GM19395 (cell line): ENCODE data around the gene ANKS1B.
"Not testable (repeated sequence)": the region's sequence is repeated elsewhere in the genome, so short reads cannot be mapped to it uniquely, and the experiment has no call there.

Experiments
- ATAC-seq: cut with Tn5 transposase; IDR thresholded peaks from one replicate; pipeline ENCODE4 v1.9.1; 2021; ENCODE audit warnings: mild to moderate bottlenecking, moderate library complexity; ENCODE audit not compliant: unreplicated experiment

The ANKS1B gene

GRCh38 chr12:99302874-99303273, 681.9 kb downstream of the ANKS1B start:
- no peak for ATAC-seq

- ATAC-seq: no peak
Observed at GRCh38 chr12:99287136-99287535, 697.6 kb downstream of the ANKS1B start.

- ATAC-seq: no peak
Observed at GRCh38 chr12:99284161-99284560, 700.6 kb downstream of the ANKS1B start.

GRCh38 chr12:99282624-99283023, 702.1 kb downstream of the ANKS1B start:
- no peak for ATAC-seq

GRCh38 chr12:99282086-99282485, 702.6 kb downstream of the ANKS1B start:
- ATAC-seq: no peak

- peak; percentile 66 for ATAC-seq
Observed at GRCh38 chr12:99281277-99281676, 703.5 kb downstream of the ANKS1B start.

GRCh38 chr12:99278899-99279298, 705.8 kb downstream of the ANKS1B start:
- ATAC-seq: no peak

GRCh38 chr12:99277591-99278379, 707.0 kb downstream of the ANKS1B start:
- ATAC-seq: no peak

- ATAC-seq: no peak
Observed at GRCh38 chr12:99271071-99271470, 713.7 kb downstream of the ANKS1B start.

- ATAC-seq: no peak
Observed at GRCh38 chr12:99267038-99267437, 717.7 kb downstream of the ANKS1B start.

GRCh38 chr12:99265648-99266047, 719.1 kb downstream of the ANKS1B start:
- no peak for ATAC-seq

GRCh38 chr12:99261256-99261655, 723.5 kb downstream of the ANKS1B start:
- no peak for ATAC-seq

GRCh38 chr12:99260456-99260996, 724.2 kb downstream of the ANKS1B start:
- no peak for ATAC-seq

- no peak for ATAC-seq
Observed at GRCh38 chr12:99259040-99259934, 725.4 kb downstream of the ANKS1B start.

- ATAC-seq: no peak
Observed at GRCh38 chr12:99257672-99258071, 727.1 kb downstream of the ANKS1B start.

- no peak for ATAC-seq
Observed at GRCh38 chr12:99253068-99253467, 731.7 kb downstream of the ANKS1B start.

- ATAC-seq: no peak
Observed at GRCh38 chr12:99250091-99250490, 734.6 kb downstream of the ANKS1B start.

GRCh38 chr12:99249543-99249942, 735.2 kb downstream of the ANKS1B start:
- ATAC-seq: no peak

GRCh38 chr12:99237907-99238538, 746.7 kb downstream of the ANKS1B start:
- ATAC-seq: not testable (repeated sequence)

GRCh38 chr12:99235381-99235780, 749.4 kb downstream of the ANKS1B start:
- ATAC-seq: no peak

GRCh38 chr12:99234702-99235101, 750.0 kb downstream of the ANKS1B start:
- ATAC-seq: no peak
